NT2/D1 (cell line): ENCODE results near the gene UBE3D.

Source experiments
- SUZ12 ChIP-seq: IDR thresholded peaks from 2 replicates; pipeline ENCODE4 v1.6.1; 2011; ENCODE audit not compliant: insufficient read length, insufficient read depth; ENCODE audit errors: extremely low read depth
- ZNF274 ChIP-seq: IDR thresholded peaks from 2 replicates; pipeline ENCODE4 v1.6.1; 2011; ENCODE audit warnings: mild to moderate bottlenecking, low read depth, low read length

- TF ChIP-seq ZNF274 (no peak), SUZ12 (no peak)
Measured at GRCh38 chr6:82842721-82843120, 222.9 kb downstream of the UBE3D start.
